HG03558 (cell line): Measurements from ENCODE around the gene RAB3IP.
"Not testable (repeated sequence)": the region's sequence is repeated elsewhere in the genome, so short reads cannot be mapped to it uniquely, and the experiment has no call there.

Source experiments
- ATAC-seq: cut with Tn5 transposase; IDR thresholded peaks from one replicate; pipeline ENCODE4 v1.9.1; 2021; ENCODE audit warnings: moderate number of reproducible peaks; ENCODE audit not compliant: unreplicated experiment; ENCODE audit errors: extremely low read depth

Gene RAB3IP

GRCh38 chr12:69833696-69834095 lies 95.0 kb downstream of the RAB3IP start:
- no peak for ATAC-seq

- ATAC-seq, result no peak
These were observed 95.5 kb downstream of the RAB3IP start for GRCh38 chr12:69834147-69834546.

GRCh38 chr12:69834576-69834975 lies 95.9 kb downstream of the RAB3IP start:
- ATAC-seq, result no peak

GRCh38 chr12:69835081-69835480 lies 96.4 kb downstream of the RAB3IP start:
- no peak for ATAC-seq

- ATAC-seq, result no peak
These were observed 97.4 kb downstream of the RAB3IP start for GRCh38 chr12:69836015-69836414.

- ATAC-seq, result no peak
These were observed 98.5 kb downstream of the RAB3IP start for GRCh38 chr12:69837191-69837590.

- ATAC-seq, result no peak
These were observed 99.2 kb downstream of the RAB3IP start for GRCh38 chr12:69837657-69838415.

- ATAC-seq, result no peak
These were observed 102.1 kb downstream of the RAB3IP start for GRCh38 chr12:69840727-69841126.

GRCh38 chr12:69843608-69844007 lies 104.9 kb downstream of the RAB3IP start:
- ATAC-seq, result no peak

GRCh38 chr12:69844416-69844815 lies 105.8 kb downstream of the RAB3IP start:
- ATAC-seq, result no peak

GRCh38 chr12:69844836-69845235 lies 106.2 kb downstream of the RAB3IP start:
- ATAC-seq, result no peak

- ATAC-seq, result no peak
These were observed 108.3 kb downstream of the RAB3IP start for GRCh38 chr12:69846976-69847375.

GRCh38 chr12:69851976-69852375 lies 113.3 kb downstream of the RAB3IP start:
- ATAC-seq, result no peak

- ATAC-seq, result not testable (repeated sequence)
These were observed 114.7 kb downstream of the RAB3IP start for GRCh38 chr12:69853176-69853961.

- ATAC-seq, result no peak
These were observed 128.0 kb downstream of the RAB3IP start for GRCh38 chr12:69866698-69867097.

GRCh38 chr12:69868695-69869094 lies 130.0 kb downstream of the RAB3IP start:
- ATAC-seq, result no peak

- ATAC-seq, result no peak
These were observed 134.1 kb downstream of the RAB3IP start for GRCh38 chr12:69872804-69873203.
